NT2/D1 (cell line): ENCODE measurements around the gene MSANTD2.

Experiments
- DNase-seq: peaks from one replicate; pipeline ENCODE4 v3.0.0-alpha.2; 2011; ENCODE audit warnings: low read depth, low spot score
- H3K27me3 ChIP-seq: 2 replicates; pipeline ENCODE4 v1.6.0; 2011; ENCODE audit warnings: mild to moderate bottlenecking; ENCODE audit not compliant: insufficient read length, insufficient read depth
- H3K36me3 ChIP-seq: 2 replicates; pipeline ENCODE4 v1.6.1; 2011; ENCODE audit warnings: mild to moderate bottlenecking, low read length, mixed read lengths; ENCODE audit not compliant: insufficient read depth, insufficient read length
- H3K4me1 ChIP-seq: 2 replicates; pipeline ENCODE4 v1.5.1; 2011; ENCODE audit not compliant: insufficient read depth, insufficient read length
- H3K4me3 ChIP-seq: 2 replicates; pipeline ENCODE4 v1.5.1; 2011; ENCODE audit warnings: low read depth; ENCODE audit not compliant: insufficient read length
- H3K9ac ChIP-seq: 2 replicates; pipeline ENCODE4 v1.6.0; 2011; ENCODE audit warnings: low read depth; ENCODE audit not compliant: insufficient read length
- H3K9me3 ChIP-seq: 2 replicates; pipeline ENCODE4 v1.5.1; 2011; ENCODE audit warnings: mild to moderate bottlenecking, low read length; ENCODE audit not compliant: insufficient read depth
- SUZ12 ChIP-seq: IDR thresholded peaks from 2 replicates; pipeline ENCODE4 v1.6.1; 2011; ENCODE audit not compliant: insufficient read length, insufficient read depth; ENCODE audit errors: extremely low read depth
- YY1 ChIP-seq: IDR thresholded peaks from 2 replicates; pipeline ENCODE4 v1.6.1; 2011; ENCODE audit not compliant: insufficient read length, insufficient read depth
- ZNF274 ChIP-seq: IDR thresholded peaks from 2 replicates; pipeline ENCODE4 v1.6.1; 2011; ENCODE audit warnings: mild to moderate bottlenecking, low read depth, low read length

MSANTD2 gene

DNA sequence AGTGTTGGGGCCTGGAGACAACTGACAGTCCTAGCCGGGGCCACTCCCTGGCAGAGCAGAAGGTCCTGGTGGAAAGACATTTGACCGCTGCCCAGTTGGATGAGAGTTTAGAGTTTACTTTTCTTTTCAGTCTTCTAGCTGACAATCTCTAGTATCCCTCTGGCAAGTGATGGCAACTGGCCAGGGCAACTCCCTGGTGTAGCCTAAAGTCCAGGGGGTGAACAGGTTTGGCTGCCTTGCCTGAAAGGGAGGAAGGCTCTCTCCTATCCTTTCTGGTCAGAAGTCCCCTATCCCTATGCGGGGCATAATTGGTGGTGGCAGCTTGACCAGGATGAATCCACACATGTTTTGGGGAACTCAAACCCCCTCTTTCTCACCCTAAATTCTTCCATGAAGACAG, 16.8 kb upstream of the MSANTD2 start:
- no peak for DNase-seq

DNA sequence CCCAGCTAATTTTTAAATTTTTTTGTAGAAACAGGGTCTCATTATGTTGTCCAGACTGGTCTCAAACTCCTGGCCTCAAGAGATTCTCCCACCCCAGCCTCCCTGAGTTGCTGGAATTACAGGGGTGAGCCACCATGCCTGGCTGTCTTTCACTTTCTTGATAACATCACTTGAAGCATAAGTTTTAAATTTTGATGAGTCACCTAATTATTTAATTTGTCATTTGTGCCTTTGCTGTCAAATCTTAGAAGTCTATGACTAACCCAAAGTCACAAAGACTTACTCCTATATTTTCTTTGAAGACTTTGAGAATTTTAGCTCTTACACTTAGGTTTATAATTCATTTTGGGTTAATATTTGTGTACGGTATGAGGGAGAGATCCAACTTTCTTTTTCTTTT, 14.5 kb upstream of the MSANTD2 start:
- no peaks in the 10 kb centered on the region for H3K4me1 ChIP-seq
- H3K9ac ChIP-seq = no peak overlapping the region
- no peaks in the 10 kb centered on the region for H3K36me3 ChIP-seq
- no peak overlapping the region for H3K4me3 ChIP-seq
- no peaks in the 10 kb centered on the region for H3K9me3 ChIP-seq
- H3K27me3 ChIP-seq = no peaks in the 10 kb centered on the region
- no peak for DNase-seq
- no peak for TF ChIP-seq ZNF274
- no peak for TF ChIP-seq YY1
- no peak for TF ChIP-seq SUZ12

More for the DNA sequence above, 16.8 kb upstream of the MSANTD2 start:
- Histone ChIP-seq H3K27me3 (no peaks in the 10 kb centered on the region), H3K4me3 (no peak overlapping the region), H3K9ac (no peak overlapping the region), H3K36me3 (no peaks in the 10 kb centered on the region), H3K4me1 (no peaks in the 10 kb centered on the region), H3K9me3 (no peaks in the 10 kb centered on the region)
- TF ChIP-seq SUZ12 (no peak), ZNF274 (no peak), YY1 (no peak)

DNA sequence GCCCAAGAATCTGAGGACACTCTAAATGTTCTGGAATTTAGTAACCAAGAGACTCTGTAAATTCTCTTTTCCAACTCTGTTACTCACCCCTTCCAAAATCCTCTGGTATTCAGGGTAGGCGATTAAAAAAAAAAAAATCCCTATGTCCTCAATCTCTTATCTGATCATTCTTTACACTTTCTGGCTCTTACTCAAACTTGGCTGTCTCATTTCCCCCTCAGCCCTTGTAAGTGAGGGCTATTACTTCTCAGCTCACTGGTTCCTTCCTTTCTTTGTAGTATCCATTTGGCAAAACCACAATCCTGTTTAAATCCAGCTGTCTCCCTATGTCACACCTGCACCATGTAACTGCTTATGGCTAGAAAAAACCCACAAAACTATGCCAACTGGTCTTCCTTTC, 12.7 kb upstream of the MSANTD2 start:
- TF ChIP-seq YY1 (no peak), ZNF274 (no peak)
- no peaks in the 10 kb centered on the region for H3K36me3 ChIP-seq
- H3K9me3 ChIP-seq = no peaks in the 10 kb centered on the region
- no peak overlapping the region for H3K9ac ChIP-seq
- no peaks in the 10 kb centered on the region for H3K27me3 ChIP-seq
- no peak overlapping the region for H3K4me3 ChIP-seq
- no peak for DNase-seq
- no peaks in the 10 kb centered on the region for H3K4me1 ChIP-seq

DNA sequence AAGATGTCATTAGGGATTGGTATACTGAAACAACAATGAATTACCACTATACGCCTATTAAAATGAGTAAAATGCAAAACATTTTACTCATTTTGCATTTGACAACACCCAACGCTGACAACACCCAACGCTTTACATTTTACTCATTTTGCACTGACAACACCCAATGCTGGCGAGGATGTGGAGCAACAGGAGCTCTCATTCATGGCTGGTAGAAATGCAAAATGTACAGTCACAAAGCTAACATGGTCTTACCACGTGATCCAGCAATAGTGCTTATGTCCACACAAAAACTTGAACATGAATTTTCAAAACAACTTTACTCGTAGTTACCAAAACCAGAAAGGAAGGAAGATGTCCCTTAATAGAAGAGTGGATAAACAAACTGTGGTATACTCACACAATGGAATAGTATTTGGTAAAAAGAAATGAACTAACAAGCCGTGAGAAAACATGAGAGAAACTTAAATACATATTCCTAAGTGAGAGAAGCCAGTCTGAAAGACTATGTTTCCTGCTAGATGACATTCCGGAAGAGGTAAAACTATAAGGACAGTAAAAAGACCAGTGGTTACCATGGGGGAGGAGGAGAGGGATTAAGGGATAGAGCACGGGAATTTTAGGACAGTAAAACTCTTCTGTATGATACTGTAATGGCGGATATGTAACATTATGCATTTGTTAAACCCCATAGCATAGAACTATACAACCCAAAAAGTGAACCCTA, 11.4 kb upstream of the MSANTD2 start:
- H3K36me3 ChIP-seq = no peaks in the 10 kb centered on the region
- H3K4me3 ChIP-seq = no peak overlapping the region
- H3K9me3 ChIP-seq = no peaks in the 10 kb centered on the region
- no peak overlapping the region for H3K9ac ChIP-seq
- no peaks in the 10 kb centered on the region for H3K27me3 ChIP-seq
- no peak for DNase-seq
- no peaks in the 10 kb centered on the region for H3K4me1 ChIP-seq
- TF ChIP-seq YY1 = no peak

DNA sequence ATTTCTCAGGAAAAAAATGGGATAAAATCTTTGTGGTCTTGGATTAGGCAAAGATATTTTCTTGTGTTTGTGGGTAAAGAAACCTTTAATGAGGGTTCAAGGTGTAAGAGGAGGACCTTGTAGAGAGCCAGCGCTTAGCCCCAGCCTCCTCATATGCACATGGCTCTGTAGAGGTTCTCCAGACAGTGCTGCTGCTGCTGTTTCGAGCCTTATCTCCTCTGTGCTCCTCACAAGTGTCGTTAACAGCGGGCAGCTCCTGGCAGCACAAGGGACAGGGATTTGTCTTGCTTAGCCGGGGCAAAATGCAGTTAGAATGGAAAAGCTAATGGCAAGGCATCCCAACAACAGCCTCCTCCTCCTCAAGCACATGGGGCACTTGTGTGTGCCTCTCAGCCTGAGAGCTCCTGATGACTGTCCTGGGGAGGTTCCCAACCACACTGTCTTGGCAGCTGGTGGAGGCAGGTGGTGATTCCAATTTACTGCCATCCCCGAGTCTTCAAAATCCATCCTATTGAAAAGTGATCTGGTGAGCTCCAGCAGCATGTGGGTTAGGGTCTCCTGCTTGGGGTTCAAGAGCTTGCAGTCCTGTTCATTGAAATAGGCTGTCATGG, 7.6 kb upstream of the MSANTD2 start:
- peaks cover 2% of the 10 kb centered on the region for H3K36me3 ChIP-seq
- DNase-seq = no peak
- no peaks in the 10 kb centered on the region for H3K9me3 ChIP-seq
- H3K27me3 ChIP-seq = no peaks in the 10 kb centered on the region
- H3K9ac ChIP-seq = no peak overlapping the region
- TF ChIP-seq YY1 = no peak
- TF ChIP-seq ZNF274 = no peak
- no peak for TF ChIP-seq SUZ12
- H3K4me3 ChIP-seq = no peak overlapping the region
- H3K4me1 ChIP-seq = no peaks in the 10 kb centered on the region

DNA sequence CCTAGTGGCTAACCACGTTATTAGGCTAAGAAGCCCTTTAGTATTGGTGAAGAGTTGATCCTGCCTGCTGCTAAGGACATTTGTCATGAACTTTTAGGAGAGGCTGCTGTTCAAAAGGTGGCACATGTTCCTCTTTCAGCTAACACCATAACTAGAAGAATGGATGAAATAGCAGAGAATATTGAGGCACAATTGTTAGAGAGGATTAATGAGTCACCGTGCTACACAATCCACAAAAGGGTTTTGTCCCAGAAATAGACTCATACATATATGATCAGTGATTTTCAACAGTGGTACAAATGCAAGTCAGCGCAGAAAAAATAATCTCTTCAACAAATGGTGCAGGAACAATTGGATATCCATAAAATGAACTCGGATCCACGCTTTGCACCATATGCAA, 7.0 kb upstream of the MSANTD2 start:
- no peaks in the 10 kb centered on the region for H3K4me1 ChIP-seq
- DNase-seq = no peak
- H3K9me3 ChIP-seq = no peaks in the 10 kb centered on the region
- H3K36me3 ChIP-seq = peaks cover 2% of the 10 kb centered on the region
- H3K4me3 ChIP-seq = no peak overlapping the region
- H3K9ac ChIP-seq = no peak overlapping the region
- no peaks in the 10 kb centered on the region for H3K27me3 ChIP-seq
- TF ChIP-seq SUZ12 (no peak), YY1 (no peak), ZNF274 (no peak)

DNA sequence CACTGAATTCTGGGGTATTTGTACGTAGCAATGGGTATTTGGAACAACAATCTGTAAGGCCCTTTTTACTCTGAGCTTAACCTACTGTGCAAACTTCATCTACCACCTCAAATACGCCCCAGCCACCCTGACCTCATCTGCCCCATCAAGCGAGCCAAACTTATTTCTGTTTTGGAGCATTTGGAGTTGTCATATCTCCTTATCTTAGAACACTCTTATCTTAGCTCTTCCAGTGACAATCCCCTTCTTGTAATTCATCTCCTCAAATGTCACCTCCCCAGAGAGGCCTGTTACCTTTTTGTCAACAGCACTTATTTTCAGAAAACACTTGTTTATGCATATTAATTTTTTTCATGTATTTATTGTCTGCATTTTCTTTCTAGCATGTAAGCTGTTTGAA, 4.7 kb upstream of the MSANTD2 start:
- no peak for TF ChIP-seq SUZ12
- H3K9me3 ChIP-seq = no peaks in the 10 kb centered on the region

DNA sequence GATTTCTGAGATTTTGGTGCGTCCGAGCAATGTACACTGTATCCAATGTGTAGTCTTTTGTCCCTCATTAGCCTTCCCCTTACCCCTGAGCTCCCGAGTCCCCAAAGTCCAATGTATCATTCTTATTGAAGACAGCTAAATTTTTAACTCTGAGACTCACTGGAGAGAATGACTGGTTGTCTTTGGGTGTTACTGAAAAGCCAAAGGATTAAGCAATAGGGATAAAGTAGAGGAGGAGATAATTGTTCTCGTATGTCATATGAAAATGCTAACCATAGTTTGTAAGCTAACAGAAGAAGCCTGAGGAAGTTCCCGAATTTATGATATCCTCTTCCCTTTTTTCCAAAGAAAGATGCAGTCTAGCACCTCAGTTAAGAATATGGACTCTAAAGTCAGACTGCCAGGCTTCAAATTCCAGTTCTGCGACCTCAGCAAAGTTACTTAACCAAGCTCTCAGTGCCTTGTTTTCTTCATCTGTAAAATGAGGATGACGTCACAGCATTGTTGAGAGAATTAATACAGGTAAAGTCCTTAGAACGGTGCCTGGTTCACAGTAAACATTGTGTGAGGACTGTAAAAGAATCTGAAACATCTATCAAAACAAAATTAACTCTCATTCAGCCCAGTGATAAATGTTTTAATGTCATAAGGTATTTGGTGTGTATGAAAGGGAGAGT, 1.6 kb upstream of the MSANTD2 start:
- no peak for DNase-seq
- peaks cover 2% of the 10 kb centered on the region for H3K36me3 ChIP-seq

More for the DNA sequence above, 4.7 kb upstream of the MSANTD2 start:
- peaks cover 2% of the 10 kb centered on the region for H3K36me3 ChIP-seq
- H3K9ac ChIP-seq = no peak overlapping the region
- H3K4me3 ChIP-seq = no peak overlapping the region
- no peaks in the 10 kb centered on the region for H3K4me1 ChIP-seq
- no peaks in the 10 kb centered on the region for H3K27me3 ChIP-seq
- DNase-seq = no peak

More for the DNA sequence above, 1.6 kb upstream of the MSANTD2 start:
- H3K27me3 ChIP-seq = no peaks in the 10 kb centered on the region
- H3K9ac ChIP-seq = no peak overlapping the region
- TF ChIP-seq SUZ12 = no peak
- no peak for TF ChIP-seq ZNF274
- no peak for TF ChIP-seq YY1
- H3K4me3 ChIP-seq = no peak overlapping the region
- no peaks in the 10 kb centered on the region for H3K9me3 ChIP-seq
- no peaks in the 10 kb centered on the region for H3K4me1 ChIP-seq
